HG02763 (cell line): ENCODE measurements around the gene DDR1.
"Not testable (repeated sequence)": the region's sequence is repeated elsewhere in the genome, so short reads cannot be mapped to it uniquely, and the experiment has no call there.

Experiments used
- ATAC-seq: cut with Tn5 transposase; IDR thresholded peaks from one replicate; pipeline ENCODE4 v1.9.1; 2021; ENCODE audit warnings: mild to moderate bottlenecking, moderate library complexity; ENCODE audit not compliant: unreplicated experiment

Gene DDR1

GRCh38 chr6:30891816-30892538 lies 7.7 kb downstream of the DDR1 start:
- ATAC-seq = no peak

DNA sequence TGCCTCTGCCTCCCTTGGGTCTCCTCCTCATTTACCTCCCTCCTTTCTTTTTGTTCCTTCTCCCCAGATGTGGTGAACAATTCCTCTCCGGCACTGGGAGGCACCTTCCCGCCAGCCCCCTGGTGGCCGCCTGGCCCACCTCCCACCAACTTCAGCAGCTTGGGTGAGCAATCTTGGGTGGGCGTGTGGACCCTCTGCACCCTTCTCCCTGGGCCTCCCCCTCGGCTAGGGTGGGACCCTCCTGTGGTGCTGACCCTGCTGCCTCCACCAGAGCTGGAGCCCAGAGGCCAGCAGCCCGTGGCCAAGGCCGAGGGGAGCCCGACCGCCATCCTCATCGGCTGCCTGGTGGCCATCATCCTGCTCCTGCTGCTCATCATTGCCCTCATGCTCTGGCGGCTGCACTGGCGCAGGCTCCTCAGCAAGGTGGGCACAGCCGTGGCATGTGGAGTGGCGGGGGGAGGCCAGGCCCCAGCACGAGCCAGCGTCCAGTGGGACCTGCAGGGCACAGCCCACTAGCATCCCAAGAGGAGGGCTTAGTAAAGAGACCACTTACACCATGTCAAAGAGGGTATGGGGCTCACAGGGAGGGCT lies 8.8 kb downstream of the DDR1 start:
- no peak for ATAC-seq

GRCh38 chr6:30893666-30894065 lies 9.3 kb downstream of the DDR1 start:
- no peak for ATAC-seq

DNA sequence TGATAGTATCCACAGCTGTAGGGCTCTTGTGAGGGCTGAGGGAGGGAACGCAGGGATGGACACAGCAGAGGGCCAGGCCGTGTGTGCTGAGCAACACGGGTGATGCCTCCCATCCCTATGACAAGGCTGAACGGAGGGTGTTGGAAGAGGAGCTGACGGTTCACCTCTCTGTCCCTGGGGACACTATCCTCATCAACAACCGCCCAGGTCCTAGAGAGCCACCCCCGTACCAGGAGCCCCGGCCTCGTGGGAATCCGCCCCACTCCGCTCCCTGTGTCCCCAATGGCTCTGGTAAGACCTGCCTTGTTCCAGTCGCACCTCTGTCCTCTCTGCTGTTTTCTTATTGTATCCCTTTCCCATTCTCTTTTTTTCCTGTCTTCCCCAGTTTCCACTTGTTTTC lies 10.1 kb downstream of the DDR1 start:
- no peak for ATAC-seq

DNA sequence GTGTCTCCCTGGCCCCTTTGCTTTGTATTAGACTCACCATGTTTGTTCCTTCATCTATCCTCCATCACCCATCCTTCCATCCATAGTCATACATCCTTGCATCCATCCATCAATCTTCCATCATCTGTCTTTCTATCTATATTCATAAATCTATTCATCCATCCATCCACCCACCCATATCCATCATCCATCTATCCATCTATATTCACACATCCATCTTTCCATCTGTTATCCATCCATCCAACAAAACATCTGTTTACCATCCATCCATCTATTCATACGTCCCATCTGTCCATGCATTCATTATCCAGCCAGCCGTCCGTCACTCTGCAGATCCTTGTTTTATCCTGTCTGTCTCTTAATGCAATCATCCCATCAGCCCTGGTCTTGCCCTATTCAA lies 10.6 kb downstream of the DDR1 start:
- no peak for ATAC-seq

- ATAC-seq = no peak
Observed at GRCh38 chr6:30895343-30895742, 11.0 kb downstream of the DDR1 start.

GRCh38 chr6:30896541-30896940 lies 12.2 kb downstream of the DDR1 start:
- ATAC-seq = no peak

- ATAC-seq = no peak
Observed at GRCh38 chr6:30897882-30898281, 13.6 kb downstream of the DDR1 start.

GRCh38 chr6:30898750-30899360 lies 14.5 kb downstream of the DDR1 start:
- no peak for ATAC-seq

- no peak for ATAC-seq
Observed at GRCh38 chr6:30900863-30901417, 16.6 kb downstream of the DDR1 start.

GRCh38 chr6:30901436-30901835 lies 17.1 kb downstream of the DDR1 start:
- ATAC-seq = no peak

DNA sequence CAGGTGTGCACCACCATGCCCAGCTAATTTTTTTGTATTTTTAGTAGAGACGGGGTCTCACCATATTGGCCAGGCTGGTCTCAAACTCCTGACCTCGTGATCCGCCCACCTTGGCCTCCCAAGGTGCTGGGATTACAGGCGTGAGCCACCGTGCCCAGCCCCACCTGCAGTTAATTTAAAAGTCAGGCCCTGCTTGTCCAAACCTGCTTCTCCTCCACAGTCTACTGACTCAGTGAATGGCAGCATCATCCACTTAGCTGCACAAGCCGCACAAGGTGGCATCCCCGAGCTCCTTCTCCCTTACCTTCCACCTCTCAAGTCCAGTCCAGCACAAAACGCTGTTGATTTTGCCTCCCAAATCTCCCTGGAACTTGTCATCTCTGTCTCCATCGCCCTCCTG lies 17.9 kb downstream of the DDR1 start:
- not testable (repeated sequence) for ATAC-seq

- ATAC-seq = no peak
Observed at GRCh38 chr6:30902709-30903108, 18.4 kb downstream of the DDR1 start.

- ATAC-seq = no peak
Observed at GRCh38 chr6:30903236-30903635, 18.9 kb downstream of the DDR1 start.

DNA sequence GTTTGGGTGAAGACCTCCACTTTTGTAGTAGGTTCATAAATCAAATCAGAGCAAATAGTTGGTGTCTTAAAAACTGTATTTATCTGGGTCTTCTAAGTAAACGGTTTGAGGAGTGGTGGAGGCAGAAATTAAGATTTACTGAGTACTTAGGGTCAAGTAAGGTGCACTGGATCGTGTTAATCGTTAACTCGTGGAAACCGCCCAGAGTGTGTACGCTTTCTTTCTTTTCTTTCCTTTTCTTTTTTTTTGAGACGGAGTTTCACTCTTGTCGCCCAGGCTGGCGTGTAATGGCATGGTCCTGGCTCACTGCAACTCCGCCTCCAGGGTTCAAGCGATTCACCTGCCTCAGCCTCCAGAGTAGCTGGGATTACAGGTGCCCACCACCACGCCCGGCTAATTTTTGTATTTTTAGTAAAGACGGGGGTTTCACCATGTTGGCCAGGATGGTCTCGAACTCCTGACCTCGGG lies 23.0 kb downstream of the DDR1 start:
- ATAC-seq = not testable (repeated sequence)

DNA sequence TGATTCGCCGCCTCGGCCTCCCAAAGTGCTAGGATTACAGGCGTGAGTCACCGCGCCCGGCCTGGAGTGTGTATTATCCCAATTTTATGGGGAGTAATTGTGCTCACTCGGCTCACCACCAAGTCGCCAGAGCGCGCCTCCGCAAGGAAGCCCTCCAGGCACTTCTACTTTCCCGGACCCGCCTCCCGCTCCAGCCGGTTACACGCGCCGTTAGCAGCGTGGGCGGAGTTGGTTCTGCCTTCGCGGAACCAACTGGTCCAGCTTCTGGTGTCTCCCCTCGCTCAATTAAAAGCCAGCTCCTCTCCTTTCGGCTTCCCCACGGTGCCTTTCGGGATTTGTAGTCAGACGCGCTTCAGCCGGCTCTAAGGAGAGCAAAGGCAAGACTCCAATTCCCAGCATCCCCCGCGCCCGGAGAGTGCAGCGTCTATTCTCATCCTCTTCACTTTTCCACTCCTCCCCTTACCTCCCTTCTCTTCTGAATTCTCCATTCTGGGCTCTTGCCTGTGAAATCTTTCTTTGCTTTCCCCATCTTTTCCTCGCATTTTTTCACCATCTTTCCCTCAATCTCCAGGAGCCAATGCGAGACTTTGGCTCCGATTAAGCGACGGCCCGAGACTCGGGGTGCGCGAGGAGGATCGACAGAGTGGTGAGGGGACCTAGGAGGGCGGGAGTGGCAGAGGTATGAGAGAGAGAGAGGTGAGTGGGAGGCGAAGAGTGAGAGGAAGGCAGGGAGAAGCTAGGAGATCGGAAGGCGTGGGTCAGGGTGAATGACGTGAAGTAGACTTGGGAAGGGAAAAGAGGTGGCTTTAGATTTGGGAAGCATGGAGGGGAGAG lies 23.7 kb downstream of the DDR1 start, which contains the start of gene GTF2H4:
Gene GTF2H4, plus strand, starts transcription at position 450 of the 834 bp plus-strand sequence.
- ATAC-seq = peak; percentile 95

DNA sequence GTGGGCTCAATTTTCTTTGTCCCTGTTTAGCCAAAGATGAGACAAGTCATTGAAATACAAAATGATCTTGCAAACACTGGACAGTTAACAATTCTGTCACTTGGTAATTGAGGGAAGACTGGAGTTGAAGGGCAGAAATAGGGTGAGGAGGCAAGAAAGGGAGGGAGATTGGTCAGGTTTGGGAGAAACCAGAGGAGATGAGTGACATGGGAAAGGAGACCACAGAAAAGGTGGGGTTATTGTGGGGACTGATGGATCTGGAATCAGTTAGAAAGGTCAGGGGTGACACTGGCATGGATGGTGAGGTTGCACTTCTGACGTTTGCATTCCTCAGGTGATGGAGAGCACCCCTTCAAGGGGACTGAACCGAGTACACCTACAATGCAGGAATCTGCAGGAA lies 24.4 kb downstream of the DDR1 start:
- ATAC-seq = no peak

GRCh38 chr6:30910473-30910872 lies 26.2 kb downstream of the DDR1 start:
- not testable (repeated sequence) for ATAC-seq

- ATAC-seq = no peak
Observed at GRCh38 chr6:30912746-30913520, 28.6 kb downstream of the DDR1 start.

GRCh38 chr6:30913721-30914075 lies 29.4 kb downstream of the DDR1 start:
- ATAC-seq = no peak
